HG03469 (cell line): ENCODE data around the gene BMP4.

ENCODE experiments used
- ATAC-seq: cut with Tn5 transposase; IDR thresholded peaks from one replicate; pipeline ENCODE4 v1.9.1; 2021; ENCODE audit warnings: mild to moderate bottlenecking, moderate library complexity, moderate number of reproducible peaks; ENCODE audit not compliant: unreplicated experiment

BMP4 gene

GRCh38 chr14:53967606-53968005 lies 11.0 kb upstream of the BMP4 start:
- ATAC-seq: no peak

GRCh38 chr14:53964249-53964648 lies 7.6 kb upstream of the BMP4 start:
- no peak for ATAC-seq

DNA sequence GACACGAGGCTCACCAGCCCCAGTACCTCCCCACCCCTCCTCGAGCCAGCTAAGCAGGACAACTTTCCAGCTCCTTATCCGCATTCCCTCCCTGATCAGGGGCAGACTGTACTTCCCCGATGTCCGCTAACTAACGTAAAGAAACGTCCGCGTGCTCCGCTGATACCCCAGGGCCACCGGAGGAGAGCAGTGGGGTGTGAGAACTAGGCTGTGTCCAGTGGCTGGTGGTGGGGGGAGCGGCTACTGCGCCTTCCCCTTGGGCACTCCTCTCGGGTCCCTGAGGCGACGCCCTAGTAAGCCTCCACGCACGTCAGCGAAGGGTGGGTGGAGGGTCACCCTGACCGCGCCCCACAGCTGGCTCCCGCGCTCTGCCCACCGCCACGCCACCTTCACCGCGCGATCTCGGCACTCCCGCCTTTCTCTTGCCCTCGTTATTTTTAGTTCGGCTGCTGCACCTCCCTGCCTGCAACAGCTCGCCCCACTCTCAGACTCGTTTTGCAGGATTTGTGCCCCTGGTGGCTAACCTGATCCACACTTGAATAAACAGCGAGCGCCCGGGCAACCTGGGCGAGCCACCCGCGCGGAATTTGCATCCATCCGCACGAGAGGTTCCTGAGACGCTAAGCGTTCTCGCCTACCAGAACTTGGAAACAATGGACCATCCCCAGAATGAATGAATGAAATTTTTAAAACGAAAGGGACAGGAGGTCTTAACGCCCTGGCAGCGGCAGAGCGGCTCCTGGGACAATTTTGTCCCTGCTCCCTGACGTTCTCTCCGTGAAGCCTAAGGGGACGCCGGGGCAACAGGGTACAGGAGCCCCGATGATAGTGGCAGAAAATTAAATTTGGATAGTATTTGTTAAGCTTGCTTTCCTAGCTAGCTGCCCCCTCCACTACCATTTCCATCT lies 6.9 kb upstream of the BMP4 start:
- ATAC-seq: no peak

DNA sequence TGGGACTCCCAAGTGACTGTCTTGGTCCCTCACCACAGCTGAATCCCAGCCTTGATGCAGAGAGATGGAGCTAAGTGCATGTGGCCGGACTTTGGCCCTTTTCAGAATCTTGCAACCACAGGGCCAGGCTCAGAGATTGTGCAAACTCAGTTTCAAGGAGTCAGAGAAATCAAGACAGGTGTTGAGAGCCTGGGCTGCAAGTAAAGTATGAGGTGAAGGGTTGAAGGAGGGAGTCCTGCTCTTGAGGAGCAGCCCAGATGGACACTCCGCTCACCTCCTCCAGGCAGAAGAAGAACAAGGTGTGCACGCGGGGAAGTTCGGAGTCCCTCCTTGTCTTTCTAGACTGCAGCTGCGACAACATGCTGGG lies 6.3 kb upstream of the BMP4 start:
- ATAC-seq: no peak

- no peak for ATAC-seq
These were observed 2.0 kb upstream of the BMP4 start for GRCh38 chr14:53958628-53959027.

- ATAC-seq: no peak
These were observed 1.1 kb upstream of the BMP4 start for GRCh38 chr14:53957739-53958138.

GRCh38 chr14:53955671-53956426 lies 776 bp downstream of the BMP4 start:
- ATAC-seq: no peak

DNA sequence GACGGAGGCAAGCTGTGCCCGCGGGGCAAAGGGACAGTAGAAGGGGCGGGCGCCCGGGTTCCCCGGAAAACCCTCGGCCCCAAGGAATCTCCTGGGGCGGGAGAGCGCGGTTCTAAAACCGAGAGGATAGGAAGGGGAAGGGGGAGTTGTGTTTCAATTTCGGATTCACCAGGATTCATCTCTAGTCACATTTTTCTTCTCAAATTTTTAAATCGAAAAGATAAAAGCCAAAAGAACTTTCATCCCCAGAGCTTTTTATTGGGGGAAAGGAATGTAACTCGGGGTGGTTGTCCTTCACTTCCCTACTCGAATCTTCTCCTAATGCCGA lies 1.4 kb downstream of the BMP4 start:
- ATAC-seq: no peak

DNA sequence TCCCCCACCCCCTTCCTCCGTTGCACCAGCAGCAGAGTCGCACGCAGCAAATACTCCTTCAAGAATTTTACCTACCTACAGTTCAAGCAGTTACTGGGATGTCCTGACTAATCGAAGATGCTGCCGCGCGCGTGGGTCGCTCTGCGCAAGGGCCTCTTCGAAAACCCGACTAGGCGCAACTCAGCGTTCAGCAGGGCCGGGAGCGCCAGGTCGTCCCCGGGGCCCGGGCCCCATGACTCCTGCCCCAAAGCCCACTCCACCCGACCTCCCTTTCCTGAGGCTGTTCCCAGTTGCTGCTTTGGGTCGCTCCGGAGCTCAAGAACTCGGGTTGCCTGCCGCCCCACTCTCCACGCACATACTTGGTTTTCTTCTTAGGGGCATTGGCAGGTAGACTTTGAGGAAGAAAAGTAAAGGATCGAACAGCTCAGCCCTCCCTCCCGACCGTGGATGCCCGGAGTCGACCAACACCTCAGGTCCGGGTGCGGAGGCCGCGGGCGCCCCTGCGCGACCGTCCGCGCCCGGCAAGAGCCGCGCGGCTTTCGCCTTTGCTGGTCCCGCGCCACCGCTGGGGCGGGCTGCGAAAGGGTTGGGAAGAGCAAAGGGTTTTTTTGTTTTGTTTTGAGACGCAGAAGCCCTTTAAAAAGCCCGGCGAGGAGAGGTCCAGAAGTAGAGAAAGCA lies 1.9 kb downstream of the BMP4 start:
- no peak for ATAC-seq

GRCh38 chr14:53953828-53954550 lies 2.6 kb downstream of the BMP4 start:
- no peak for ATAC-seq

DNA sequence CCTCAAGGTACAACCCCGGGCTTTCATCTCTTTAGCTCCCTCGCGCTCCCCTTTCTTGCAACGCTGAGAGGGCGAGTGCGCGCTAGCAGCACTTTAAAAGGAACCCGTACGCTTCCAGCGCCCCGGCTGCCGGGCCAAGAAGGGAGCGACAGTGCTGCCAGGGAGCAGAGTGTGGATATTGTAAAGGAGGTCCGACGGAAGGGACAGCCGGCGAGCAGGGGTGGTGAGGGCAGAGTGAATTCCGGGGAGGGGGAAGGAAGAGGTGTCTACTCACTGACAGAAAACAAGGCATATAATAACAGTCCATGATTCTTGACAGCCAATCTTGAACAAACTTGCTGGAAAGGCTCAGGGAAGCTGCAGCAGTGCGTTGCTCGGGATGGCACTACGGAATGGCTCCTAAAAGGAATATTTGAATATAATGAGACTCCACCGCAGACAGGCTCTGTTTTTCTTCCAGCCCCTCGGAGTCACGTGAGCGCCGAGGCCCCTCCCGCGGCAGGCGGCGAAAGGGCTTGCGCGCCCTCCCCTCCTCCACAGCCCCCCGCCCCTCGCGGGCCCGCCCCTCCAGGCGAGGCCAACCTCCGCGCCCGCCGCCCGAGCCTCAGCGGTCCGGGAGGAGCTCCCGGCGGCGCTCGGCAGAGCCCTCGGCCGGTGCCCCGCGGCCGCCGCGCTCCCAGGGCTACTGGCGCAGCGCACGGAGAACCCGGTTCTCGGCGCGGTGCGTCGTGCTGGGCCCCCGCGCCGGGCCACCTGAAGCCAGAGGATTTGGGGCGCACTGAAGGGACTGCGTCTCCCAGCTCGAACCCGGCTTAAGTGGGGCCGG lies 3.4 kb downstream of the BMP4 start:
- no peak for ATAC-seq

- ATAC-seq: no peak
These were observed 4.1 kb downstream of the BMP4 start for GRCh38 chr14:53952533-53952932.

GRCh38 chr14:53951627-53952303 lies 4.9 kb downstream of the BMP4 start:
- ATAC-seq: no peak

GRCh38 chr14:53951243-53951626 lies 5.4 kb downstream of the BMP4 start:
- ATAC-seq: no peak

DNA sequence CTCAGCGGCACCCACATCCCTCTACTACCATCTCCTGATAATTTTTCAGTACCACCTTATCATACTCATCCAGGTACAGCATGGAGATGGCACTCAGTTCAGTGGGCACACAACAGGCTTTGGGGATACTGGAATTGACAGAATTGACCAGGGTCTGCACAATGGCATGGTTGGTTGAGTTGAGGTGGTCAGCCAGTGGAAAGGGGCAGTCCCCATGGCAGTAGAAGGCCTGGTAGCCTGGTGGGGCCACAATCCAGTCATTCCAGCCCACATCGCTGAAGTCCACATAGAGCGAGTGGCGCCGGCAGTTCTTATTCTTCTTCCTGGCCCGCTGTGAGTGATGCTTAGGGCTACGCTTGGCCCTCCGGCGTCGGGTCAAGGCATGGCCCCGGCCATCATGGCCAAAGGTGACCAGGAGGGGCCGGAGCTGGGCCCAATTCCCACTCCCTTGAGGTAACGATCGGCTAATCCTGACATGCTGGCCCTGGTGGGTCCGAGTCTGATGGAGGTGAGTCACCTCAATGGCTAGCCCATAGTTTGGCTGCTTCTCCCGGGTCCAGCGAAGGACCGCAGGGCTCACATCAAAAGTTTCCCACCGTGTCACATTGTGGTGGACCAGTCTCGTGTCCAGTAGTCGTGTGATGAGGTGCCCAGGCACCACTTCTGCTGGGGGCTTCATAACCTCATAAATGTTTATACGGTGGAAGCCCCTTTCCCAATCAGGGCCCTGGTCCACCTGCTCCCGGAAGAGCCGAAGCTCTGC lies 6.4 kb downstream of the BMP4 start:
- no peak for ATAC-seq

GRCh38 chr14:53949201-53949600 lies 7.4 kb downstream of the BMP4 start:
- ATAC-seq: no peak

- ATAC-seq: no peak
These were observed 8.3 kb downstream of the BMP4 start for GRCh38 chr14:53948205-53948884.

GRCh38 chr14:53947452-53948204 lies 9.0 kb downstream of the BMP4 start:
- ATAC-seq: no peak
